ENCODE data around the gene PRCC. TPM values are rescaled to one million over a fixed set of nuclear protein-coding genes. Genes with fewer than 3 reads are reported as not detected.

The PRCC gene
- total and polyA plus RNA-seq, 2 of the 8 experiments (the other 6 are each of a cell fraction or from before 2014, with no cell fraction given): 95.2 to 115 TPM

GRCh38 chr1:156815961-156816422, 48.7 kb downstream of the PRCC start:
- Histone ChIP-seq H3K4me1 (replicated peaks in 1 of 4; ENCODE audit: control insufficient read depth in 3 of 4, insufficient read depth in 4 of 4, low read length in 3 of 4) (peaks cover 0 to 11% (median 5%) of the 10 kb centered on the region in 4 experiments; a peak in 6 of 7 replicates), H4K5ac (ENCODE audit: insufficient read length, low read depth, low read length) (no peak overlapping the region), H2BK5ac (ENCODE audit: low read depth, low read length) (no peak overlapping the region), H3K4me3 (ENCODE audit: extremely low read depth in 1 of 4, insufficient read depth in 2 of 4, low read depth in 3 of 4, low read length in 4 of 4) (no peak overlapping the region), H3K27me3 (replicated peaks in 1 of 4; ENCODE audit: control insufficient read depth in 3 of 4, extremely low read depth in 1 of 4, insufficient read depth in 3 of 4, low read length in 3 of 4) (peaks cover 1 to 48% (median 42%) of the 10 kb centered on the region in 4 experiments), H3K18ac (ENCODE audit: extremely low read depth, low read length) (no peak overlapping the region), H3K56ac (replicated peaks; ENCODE audit: insufficient read length, low read depth, low read length) (no peak overlapping the region), H2AK5ac (ENCODE audit: low read depth, low read length) (no peak overlapping the region), H3K79me2 (ENCODE audit: control insufficient read depth in 1 of 2, insufficient read depth in 2 of 2, low read length in 2 of 2) (no peaks in the 10 kb centered on the region), H3K23me2 (ENCODE audit: low read depth, low read length) (peaks cover 2% of the 10 kb centered on the region; the same call in 1 of the 2 replicates), H3K23ac (ENCODE audit: insufficient read length) (no peak overlapping the region), H3K14ac (ENCODE audit: insufficient read length) (no peak overlapping the region), H3K9ac (replicated peaks in 1 of 4; ENCODE audit: extremely low read depth in 1 of 4, low read depth in 3 of 4, low read length in 3 of 4) (no peak overlapping the region), H3K79me1 (ENCODE audit: low read depth, low read length) (no peaks in the 10 kb centered on the region), H3K9me3 (ENCODE audit: insufficient read depth in 2 of 2, low read depth in 1 of 2, low read length in 1 of 2) (no peaks in the 10 kb centered on the region), H4K8ac (ENCODE audit: extremely low read depth, insufficient read depth, low read length) (no peak overlapping the region; the same call in 1 of the 2 replicates), H3K27ac (ENCODE audit: low read depth, low read length) (no peak overlapping the region), H4K20me1 (replicated peaks in 1 of 2; ENCODE audit: control insufficient read depth in 1 of 2, insufficient read depth in 2 of 2, low read length in 2 of 2) (no peaks in the 10 kb centered on the region), H2BK15ac (ENCODE audit: low read length) (peak overlapping the region; percentile 49; the same call in 1 of the 2 replicates), H2BK12ac (ENCODE audit: low read depth, low read length) (0 out of 2 replicates have a peak overlapping the region, but pooled peaks have one; percentile 43), H2BK120ac (replicated peaks; ENCODE audit: low read depth, low read length) (no peak overlapping the region), H3K4me2 (ENCODE audit: insufficient read depth in 1 of 2, low read depth in 2 of 2, low read length in 2 of 2) (no peak overlapping the region), H3K36me3 (ENCODE audit: control insufficient read depth in 2 of 4, insufficient read depth in 4 of 4, low read length in 3 of 4) (no peaks in the 10 kb centered on the region), H2AFZ (ENCODE audit: low read length) (no peak overlapping the region), H4K91ac (replicated peaks; ENCODE audit: insufficient read length, low read length) (no peak overlapping the region), H2BK20ac (ENCODE audit: low read length) (no peak overlapping the region), H3K4ac (replicated peaks; ENCODE audit: insufficient read length, low read depth, low read length) (no peak overlapping the region)
- no peak for DNase-seq (ENCODE audit: low read depth in 1 of 2, low spot score in 2 of 2)
- POLR2A ChIA-PET (ENCODE audit: partially characterized antibody): interaction anchor here (0.6 kb wide), 1 partner anchor 44 kb away, joined by 3 read pairs; no protein-coding TSS in a partner anchor
- CTCF ChIA-PET (ENCODE audit: partially characterized antibody): interaction anchor here (1.0 to 31.8 kb wide), 7 partner anchors 8 to 69 kb away, joined by 3 to 491 read pairs (median 7); partner anchors contain the start of genes INSRR and NTRK1
- no peak for FAIRE-seq
- WGBS, 2 experiments (ENCODE audit: extremely low coverage in 1 of 2, insufficient coverage in 1 of 2, insufficient read length in 1 of 2, insufficient replicate concordance in 2 of 2, low coverage in 1 of 2, low lambda C conversion rate in 2 of 2, missing lambda C conversion rate in 1 of 2): 74% methylated on average over 10 of the region's 10 CpGs; no CpG with 5 or more reads in 1 of the 2 experiments
- TF ChIP-seq SIX5 (IDR thresholded peaks at IDR 0.05; ENCODE audit: low read depth, low read length): no peak
- TF ChIP-seq CBX5 (IDR thresholded peaks at IDR 0.05; ENCODE audit: low read depth, low read length): no peak
- no peak for TF ChIP-seq TEAD4 (IDR thresholded peaks at IDR 0.05; ENCODE audit: low read depth, low read length)
- no peak for TF ChIP-seq KDM1A (IDR thresholded peaks at IDR 0.05; ENCODE audit: borderline replicate concordance, low read length)
- TF ChIP-seq TBP (IDR thresholded peaks at IDR 0.05; ENCODE audit: low read depth, low read length): no peak
